ENCODE data around the gene CNN2.

DNA sequence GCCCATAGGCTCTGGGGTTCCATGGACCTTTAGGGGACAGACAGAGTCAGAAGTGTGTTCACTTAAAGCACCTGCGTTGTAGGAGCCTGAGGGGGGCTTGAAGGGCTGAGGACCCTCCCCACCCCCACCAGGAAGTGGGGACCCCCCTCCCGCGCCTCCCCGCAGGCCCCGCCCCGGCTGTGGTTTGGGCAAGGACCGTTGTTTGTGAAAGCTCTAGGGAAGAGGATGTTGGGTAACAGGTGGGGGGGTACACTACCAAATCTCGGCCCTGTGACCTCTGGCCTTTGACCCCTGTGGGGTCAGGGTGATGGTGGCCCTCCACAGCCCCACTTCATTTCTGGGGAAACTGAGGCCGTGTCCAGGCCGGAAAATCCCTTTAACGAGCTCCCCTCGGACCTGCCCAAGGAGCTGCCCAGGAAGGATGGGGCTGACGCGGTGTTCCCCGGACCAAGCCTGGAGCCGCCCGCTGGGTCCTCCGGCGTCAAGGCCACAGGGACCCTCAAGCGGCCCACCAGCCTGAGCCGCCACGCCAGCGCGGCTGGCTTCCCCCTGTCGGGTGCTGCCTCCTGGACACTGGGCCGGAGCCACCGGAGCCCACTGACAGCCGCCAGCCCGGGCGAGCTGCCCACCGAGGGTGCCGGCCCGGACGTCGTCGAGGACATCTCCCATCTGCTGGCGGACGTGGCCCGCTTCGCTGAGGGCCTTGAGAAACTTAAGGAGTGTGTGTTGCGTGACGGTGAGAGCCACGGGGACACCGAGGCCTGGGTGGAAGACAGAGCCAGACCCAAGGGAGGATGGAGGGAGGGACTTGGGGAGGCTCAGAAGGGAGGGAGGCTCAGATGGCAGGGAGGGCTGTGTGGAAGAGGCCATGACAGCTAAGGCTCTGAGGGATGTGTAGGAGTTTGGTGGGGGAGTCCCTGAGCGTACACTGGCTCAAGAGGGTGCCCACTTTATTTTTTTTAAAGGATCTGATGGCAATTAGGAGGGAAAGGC is 41.9 kb downstream of the CNN2 start:
- TF ChIP-seq, protein P1, sequence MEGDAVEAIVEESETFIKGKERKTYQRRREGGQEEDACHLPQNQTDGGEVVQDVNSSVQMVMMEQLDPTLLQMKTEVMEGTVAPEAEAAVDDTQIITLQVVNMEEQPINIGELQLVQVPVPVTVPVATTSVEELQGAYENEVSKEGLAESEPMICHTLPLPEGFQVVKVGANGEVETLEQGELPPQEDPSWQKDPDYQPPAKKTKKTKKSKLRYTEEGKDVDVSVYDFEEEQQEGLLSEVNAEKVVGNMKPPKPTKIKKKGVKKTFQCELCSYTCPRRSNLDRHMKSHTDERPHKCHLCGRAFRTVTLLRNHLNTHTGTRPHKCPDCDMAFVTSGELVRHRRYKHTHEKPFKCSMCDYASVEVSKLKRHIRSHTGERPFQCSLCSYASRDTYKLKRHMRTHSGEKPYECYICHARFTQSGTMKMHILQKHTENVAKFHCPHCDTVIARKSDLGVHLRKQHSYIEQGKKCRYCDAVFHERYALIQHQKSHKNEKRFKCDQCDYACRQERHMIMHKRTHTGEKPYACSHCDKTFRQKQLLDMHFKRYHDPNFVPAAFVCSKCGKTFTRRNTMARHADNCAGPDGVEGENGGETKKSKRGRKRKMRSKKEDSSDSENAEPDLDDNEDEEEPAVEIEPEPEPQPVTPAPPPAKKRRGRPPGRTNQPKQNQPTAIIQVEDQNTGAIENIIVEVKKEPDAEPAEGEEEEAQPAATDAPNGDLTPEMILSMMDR (IDR thresholded peaks at IDR 0.05) = no peak
- TF ChIP-seq POLR2A (IDR thresholded peaks at IDR 0.05) = no peak
